HUES64 (cell line): ENCODE results near the gene ACACA.

Experiments used
- H3K27ac ChIP-seq: 2 replicates; pipeline ENCODE4 v1.7.0; 2013; ENCODE audit warnings: low read depth, low read length, inconsistent platforms
- H3K27me3 ChIP-seq: 2 replicates; pipeline ENCODE4 v1.6.1; 2013; ENCODE audit warnings: mild to moderate bottlenecking, low read length; ENCODE audit not compliant: insufficient read depth
- H3K36me3 ChIP-seq: 2 replicates; pipeline ENCODE4 v1.6.1; 2013; ENCODE audit warnings: mild to moderate bottlenecking, low read length; ENCODE audit not compliant: insufficient read depth
- H3K4me1 ChIP-seq: 2 replicates; pipeline ENCODE4 v1.6.1; 2013; ENCODE audit warnings: mild to moderate bottlenecking, low read length, moderate library complexity; ENCODE audit not compliant: insufficient read depth
- H3K4me3 ChIP-seq: 2 replicates; pipeline ENCODE4 v1.5.1; 2013; ENCODE audit warnings: mild to moderate bottlenecking, low read length, moderate library complexity
- H3K9ac ChIP-seq: 2 replicates; pipeline ENCODE4 v1.6.1; 2013; ENCODE audit warnings: mild to moderate bottlenecking, low read depth, low read length
- H3K9me3 ChIP-seq: 2 replicates; pipeline ENCODE4 v1.6.1; 2013; ENCODE audit warnings: low read depth, low read length; ENCODE audit not compliant: insufficient read depth
- WGBS: fragments of 150-250, 120-280 bp; methylation state at CpG from one replicate; pipeline ENCODE4 v1.1.7; 2013; ENCODE audit warnings: missing lambda C conversion rate; 5-methylcytosine and 5-hydroxymethylcytosine counted together

ACACA gene

GRCh38 chr17:37284191-37284590, 122.4 kb downstream of the ACACA start:
- no peak overlapping the region for H3K9ac ChIP-seq
- no peak overlapping the region for H3K27ac ChIP-seq
- H3K27me3 ChIP-seq, result no peaks in the 10 kb centered on the region
- H3K9me3 ChIP-seq, result no peaks in the 10 kb centered on the region
- 89% methylated on average over 2 of the region's 2 CpGs for WGBS
- peaks cover 50% of the 10 kb centered on the region for H3K36me3 ChIP-seq
- no peak overlapping the region for H3K4me3 ChIP-seq
- H3K4me1 ChIP-seq, result peaks cover 5% of the 10 kb centered on the region; the same call in 1 of the 2 replicates

- Histone ChIP-seq H3K27ac (no peak overlapping the region), H3K36me3 (peaks cover 54% of the 10 kb centered on the region), H3K4me1 (peaks cover 5% of the 10 kb centered on the region; the same call in 1 of the 2 replicates), H3K9me3 (no peaks in the 10 kb centered on the region), H3K4me3 (no peak overlapping the region), H3K9ac (no peak overlapping the region), H3K27me3 (no peaks in the 10 kb centered on the region)
These were observed 123.1 kb downstream of the ACACA start for GRCh38 chr17:37283414-37283961.

- no peak overlapping the region for H3K9ac ChIP-seq
- WGBS, result 93% methylated on average over 6 of the region's 6 CpGs
These were observed 125.8 kb downstream of the ACACA start for GRCh38 chr17:37280841-37281240.

GRCh38 chr17:37278247-37278894, 128.3 kb downstream of the ACACA start:
- Histone ChIP-seq H3K9ac (no peak overlapping the region), H3K9me3 (no peaks in the 10 kb centered on the region), H3K36me3 (peaks cover 88% of the 10 kb centered on the region), H3K4me1 (no peaks in the 10 kb centered on the region), H3K4me3 (no peak overlapping the region), H3K27me3 (no peaks in the 10 kb centered on the region), H3K27ac (no peak overlapping the region)
- 95% methylated on average over 1 of the region's 2 CpGs for WGBS

More at GRCh38 chr17:37280841-37281240, 125.8 kb downstream of the ACACA start:
- no peaks in the 10 kb centered on the region for H3K4me1 ChIP-seq
- no peak overlapping the region for H3K27ac ChIP-seq
- no peaks in the 10 kb centered on the region for H3K27me3 ChIP-seq
- peaks cover 81% of the 10 kb centered on the region for H3K36me3 ChIP-seq
- no peaks in the 10 kb centered on the region for H3K9me3 ChIP-seq
- H3K4me3 ChIP-seq, result no peak overlapping the region

- H3K36me3 ChIP-seq, result peaks cover 88% of the 10 kb centered on the region
These were observed 130.2 kb downstream of the ACACA start for GRCh38 chr17:37276475-37276874.

GRCh38 chr17:37274461-37274860, 132.2 kb downstream of the ACACA start:
- Histone ChIP-seq H3K4me1 (no peaks in the 10 kb centered on the region), H3K27ac (no peak overlapping the region), H3K9ac (no peak overlapping the region), H3K4me3 (no peak overlapping the region), H3K36me3 (peaks cover 92% of the 10 kb centered on the region), H3K27me3 (no peaks in the 10 kb centered on the region), H3K9me3 (no peaks in the 10 kb centered on the region)
- 95% methylated on average over 6 of the region's 6 CpGs for WGBS

More at GRCh38 chr17:37276475-37276874, 130.2 kb downstream of the ACACA start:
- WGBS, result no CpG with 5 or more reads among the region's 1 CpG
- Histone ChIP-seq H3K4me1 (no peaks in the 10 kb centered on the region), H3K27me3 (no peaks in the 10 kb centered on the region), H3K9me3 (no peaks in the 10 kb centered on the region), H3K4me3 (no peak overlapping the region), H3K27ac (no peak overlapping the region), H3K9ac (no peak overlapping the region)

- Histone ChIP-seq H3K4me1 (no peaks in the 10 kb centered on the region), H3K27ac (peak overlapping the region; percentile 31; the same call in 1 of the 2 replicates), H3K9me3 (no peaks in the 10 kb centered on the region), H3K27me3 (no peaks in the 10 kb centered on the region), H3K9ac (no peak overlapping the region), H3K4me3 (no peak overlapping the region), H3K36me3 (peaks cover 97% of the 10 kb centered on the region)
- 85% methylated on average over 2 of the region's 3 CpGs for WGBS
These were observed 133.1 kb downstream of the ACACA start for GRCh38 chr17:37273409-37274051.

GRCh38 chr17:37265446-37266173, 141.0 kb downstream of the ACACA start:
- 94% methylated on average over 2 of the region's 2 CpGs for WGBS

GRCh38 chr17:37261286-37261685, 145.3 kb downstream of the ACACA start:
- H3K4me1 ChIP-seq, result no peaks in the 10 kb centered on the region
- no peaks in the 10 kb centered on the region for H3K27me3 ChIP-seq
- H3K4me3 ChIP-seq, result no peak overlapping the region
- H3K36me3 ChIP-seq, result peaks cover 94% of the 10 kb centered on the region
- peaks cover 10% of the 10 kb centered on the region for H3K9me3 ChIP-seq
- WGBS, result 89% methylated on average over 1 of the region's 1 CpG
- H3K27ac ChIP-seq, result no peak overlapping the region
- no peak overlapping the region; the same call in 1 of the 2 replicates for H3K9ac ChIP-seq

More at GRCh38 chr17:37265446-37266173, 141.0 kb downstream of the ACACA start:
- Histone ChIP-seq H3K4me3 (no peak overlapping the region), H3K9ac (no peak overlapping the region), H3K9me3 (peaks cover 22% of the 10 kb centered on the region), H3K36me3 (peaks cover 99% of the 10 kb centered on the region), H3K27me3 (no peaks in the 10 kb centered on the region), H3K27ac (no peak overlapping the region), H3K4me1 (no peaks in the 10 kb centered on the region)

- H3K4me1 ChIP-seq, result no peaks in the 10 kb centered on the region
- H3K4me3 ChIP-seq, result no peak overlapping the region
- 96% methylated on average over 3 of the region's 3 CpGs for WGBS
- no peaks in the 10 kb centered on the region for H3K27me3 ChIP-seq
- peaks cover 92% of the 10 kb centered on the region for H3K36me3 ChIP-seq
- no peaks in the 10 kb centered on the region for H3K9me3 ChIP-seq
- no peak overlapping the region for H3K9ac ChIP-seq
- H3K27ac ChIP-seq, result no peak overlapping the region
These were observed 147.5 kb downstream of the ACACA start for GRCh38 chr17:37259030-37259735.
